LNCaP clone FGC (cell line): ENCODE data around the gene ZNF329.

Experiments
- DNase-seq: peaks from one replicate; pipeline ENCODE4 v3.0.0-alpha.2; 2011; ENCODE audit warnings: low read depth
- H3K4me3 ChIP-seq: 2 replicates; pipeline ENCODE4 v1.5.1; 2011; ENCODE audit warnings: mild to moderate bottlenecking, low read depth, low read length, control low read depth
- CTCF ChIP-seq: IDR thresholded peaks from 2 replicates; pipeline ENCODE4 v1.5.1; 2012; ENCODE audit warnings: mild to moderate bottlenecking; ENCODE audit not compliant: control insufficient read depth, insufficient read depth; ENCODE audit errors: extremely low read depth

Gene ZNF329

DNA sequence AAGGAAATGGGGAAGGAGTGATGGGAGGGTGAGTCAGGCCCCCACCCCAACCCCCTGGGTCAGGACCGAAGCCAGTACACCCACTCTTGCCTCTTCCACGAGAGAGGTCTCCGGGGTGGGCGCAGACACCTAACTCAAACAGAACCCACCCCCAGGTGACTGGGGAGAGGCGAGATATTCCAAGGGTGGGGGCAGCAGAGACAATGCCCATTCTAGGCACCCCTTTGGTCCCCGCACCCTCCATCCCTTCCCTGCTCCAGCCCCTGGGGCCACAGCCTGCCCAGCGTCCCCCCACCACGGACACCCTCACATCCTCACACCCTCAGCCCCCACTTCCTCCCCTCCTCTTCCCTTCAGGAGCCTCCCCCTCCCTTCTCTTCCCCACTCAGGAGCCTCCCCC, 53.2 kb downstream of the ZNF329 start:
- TF ChIP-seq CTCF = no peak
- no peak for DNase-seq
- peak overlapping the region; percentile 88 for H3K4me3 ChIP-seq

- TF ChIP-seq CTCF = no peak
- DNase-seq = no peak
- peak overlapping the region; percentile 88 for H3K4me3 ChIP-seq
These were observed 53.7 kb downstream of the ZNF329 start for GRCh38 chr19:58096884-58097283.

DNA sequence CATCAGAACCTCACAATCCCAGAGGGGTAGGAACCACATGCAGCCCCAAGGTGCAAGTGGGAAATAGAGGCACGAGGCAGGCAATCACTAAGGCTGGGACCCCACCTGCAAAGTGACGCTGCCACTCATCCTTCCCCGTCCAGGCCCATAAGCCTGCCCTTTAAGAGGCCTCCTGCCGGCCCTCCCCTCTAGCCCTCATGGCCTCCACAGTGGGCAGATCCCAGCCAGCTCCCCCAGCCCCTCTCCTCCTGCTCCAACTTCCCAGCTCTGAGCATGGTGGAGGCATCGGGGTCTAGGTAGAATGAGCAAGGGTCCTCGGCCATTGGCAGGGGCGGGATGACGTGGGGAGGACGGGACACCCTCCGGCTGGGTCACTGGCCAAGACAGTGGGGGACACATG, 55.3 kb downstream of the ZNF329 start:
- no peak overlapping the region for H3K4me3 ChIP-seq
- no peak for TF ChIP-seq CTCF
- DNase-seq = no peak

DNA sequence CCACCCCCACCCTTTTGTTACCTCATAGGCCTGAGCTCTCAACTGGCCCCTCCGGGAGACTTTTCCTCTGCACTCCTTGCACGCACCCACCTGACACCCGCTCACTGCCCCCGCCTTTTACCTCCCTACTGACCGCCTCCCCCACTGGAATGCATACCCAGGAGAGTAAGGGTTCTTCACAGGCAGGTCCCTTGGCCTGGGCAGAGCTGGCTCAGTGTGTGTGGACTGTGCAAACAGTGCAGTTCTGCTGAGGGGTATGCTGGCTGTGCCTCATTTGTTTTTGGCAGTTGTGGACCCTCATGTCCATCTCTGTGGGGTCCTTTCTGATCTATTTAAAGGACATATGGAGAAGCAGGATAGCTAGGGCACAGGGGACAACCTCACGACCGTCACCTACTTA, 57.5 kb downstream of the ZNF329 start:
- DNase-seq = no peak
- no peak for TF ChIP-seq CTCF
- no peak overlapping the region for H3K4me3 ChIP-seq

DNA sequence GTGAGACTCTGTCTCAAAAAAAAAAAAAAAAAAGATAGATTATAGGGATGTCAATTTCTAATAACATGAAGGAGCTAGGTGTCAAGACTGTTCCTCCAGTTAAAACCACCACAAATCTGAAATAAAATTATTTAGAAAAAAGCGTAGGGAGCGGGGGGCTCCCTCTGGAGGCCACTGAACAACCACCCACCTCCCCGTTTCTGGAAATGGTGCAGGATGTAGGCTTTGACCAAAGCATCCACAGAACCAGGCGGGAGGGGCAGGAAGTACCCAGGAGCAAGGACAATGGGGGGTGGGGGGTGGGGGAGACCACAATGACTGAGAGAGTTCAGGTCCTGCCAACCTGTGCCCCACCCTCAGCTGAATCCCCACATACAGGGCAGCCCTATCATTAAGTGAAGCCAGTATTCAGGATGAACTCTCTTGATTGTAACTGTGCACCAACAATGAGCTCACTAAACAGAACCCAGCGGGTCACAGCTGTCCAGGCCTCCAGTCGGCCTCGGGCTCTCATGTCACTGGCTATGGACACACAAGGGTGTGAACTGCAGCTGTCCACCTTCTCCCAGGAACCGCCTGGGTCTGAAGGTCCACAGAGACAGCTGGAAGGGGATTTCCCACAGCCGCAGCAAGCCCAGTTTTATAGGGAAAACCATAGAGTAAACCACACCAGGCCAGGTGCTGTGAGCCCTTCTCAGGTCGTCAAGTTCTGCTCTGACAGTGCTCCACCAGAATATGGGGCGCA, 59.2 kb downstream of the ZNF329 start:
- no peak for TF ChIP-seq CTCF
- no peak overlapping the region for H3K4me3 ChIP-seq
- DNase-seq = no peak

GRCh38 chr19:58089846-58090245, 60.7 kb downstream of the ZNF329 start:
- no peak overlapping the region for H3K4me3 ChIP-seq
- TF ChIP-seq CTCF = no peak
- DNase-seq = no peak

DNA sequence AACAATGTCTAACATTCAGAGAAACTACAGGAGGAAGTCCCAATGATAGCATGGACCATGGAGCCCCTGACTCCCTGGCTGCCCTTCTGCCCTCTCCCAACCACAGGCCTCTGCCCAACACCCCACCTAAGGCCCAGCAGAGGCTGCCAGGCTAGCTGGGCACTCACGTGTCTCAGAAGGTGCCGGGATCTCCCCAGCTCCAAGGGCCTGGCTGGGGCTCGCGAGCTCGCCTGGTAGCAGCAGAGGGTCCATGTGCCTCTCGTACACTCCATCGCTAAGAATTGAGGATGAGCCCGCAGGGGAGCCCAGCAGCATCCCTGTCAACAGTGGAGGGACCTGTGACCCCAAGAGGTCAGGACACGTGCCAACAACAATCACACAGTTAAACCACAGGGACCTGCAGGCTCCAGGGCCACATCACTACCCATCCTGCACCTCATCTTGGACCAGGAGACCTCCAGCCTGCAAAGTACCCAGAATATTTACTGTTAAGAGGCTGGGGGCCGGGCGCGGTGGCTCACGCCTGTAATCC, 62.0 kb downstream of the ZNF329 start:
- no peak overlapping the region for H3K4me3 ChIP-seq
- TF ChIP-seq CTCF = no peak
- no peak for DNase-seq
